HFFc6 (cell line): ENCODE results near the gene ARF1. TPM values are rescaled to one million over a fixed set of nuclear protein-coding genes. Genes with fewer than 3 reads are reported as not detected.

ENCODE experiments used
- DNase-seq: peaks from one replicate; pipeline ENCODE4 v3.0.0-alpha.2; 2018
- H3K27ac Mint-ChIP-seq: 2 replicates; pipeline ENCODE4 v1.8.0; 2020; ENCODE audit warnings: mild to moderate bottlenecking, mixed read lengths
- H3K27me3 Mint-ChIP-seq: 2 replicates; pipeline ENCODE4 v1.8.0; 2021; ENCODE audit warnings: mild to moderate bottlenecking, moderate library complexity, mixed read lengths; ENCODE audit not compliant: insufficient read depth
- H3K36me3 Mint-ChIP-seq: 2 replicates; pipeline ENCODE4 v1.8.0; 2021; ENCODE audit warnings: low read depth, mixed read lengths
- H3K4me1 Mint-ChIP-seq: 2 replicates; pipeline ENCODE4 v1.8.0; 2020; ENCODE audit warnings: low read depth, mixed read lengths
- H3K4me3 Mint-ChIP-seq: 2 replicates; pipeline ENCODE4 v1.8.0; 2020; ENCODE audit warnings: mild to moderate bottlenecking, moderate library complexity, mixed read lengths
- H3K9me3 Mint-ChIP-seq: 2 replicates; pipeline ENCODE4 v1.8.0; 2020; ENCODE audit warnings: mild to moderate bottlenecking, mixed read lengths
- total RNA-seq, 6 experiments: library from RNA; stranded (reverse); fragmentation: NEBNext Ultra II Directional; extraction: Animal tissue kit (Norgen Biotek cat#: 25700); gene quantifications; 2 replicates in 1 of 6; 3 replicates in 5 of 6; pipeline ENCODE4 v1.2.3, GENCODE V29; 2021
- TF ChIP-seq, protein P1 (sequence below): fragments of 200-600 bp; sonication (generic); IDR thresholded peaks from 2 replicates; pipeline ENCODE4 v1.5.0; 2021; ENCODE audit warnings: antibody characterized with exemption, mild to moderate bottlenecking

ARF1 gene
- total RNA-seq, 6 experiments from 2014 or later, result 578 to 615 (median 590) TPM

DNA sequence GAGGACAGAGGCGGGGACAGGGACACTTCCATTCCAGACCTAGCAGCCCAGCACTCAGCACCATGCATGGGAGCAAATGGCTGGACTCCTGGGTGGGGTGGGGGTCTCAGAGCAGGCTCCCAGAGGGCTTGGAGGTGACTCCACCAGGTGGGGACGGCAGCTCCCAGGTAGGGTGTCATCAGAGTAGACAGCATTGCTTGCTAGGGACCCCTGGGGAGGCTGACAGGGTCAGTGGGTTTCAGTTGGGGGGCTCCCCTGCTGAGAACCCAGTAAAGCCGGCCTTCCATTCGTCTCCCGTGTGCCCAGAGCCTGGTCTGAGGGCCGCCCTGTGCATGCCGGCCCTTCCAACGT lies 62.5 kb downstream of the ARF1 start:
- TF ChIP-seq, protein P1, sequence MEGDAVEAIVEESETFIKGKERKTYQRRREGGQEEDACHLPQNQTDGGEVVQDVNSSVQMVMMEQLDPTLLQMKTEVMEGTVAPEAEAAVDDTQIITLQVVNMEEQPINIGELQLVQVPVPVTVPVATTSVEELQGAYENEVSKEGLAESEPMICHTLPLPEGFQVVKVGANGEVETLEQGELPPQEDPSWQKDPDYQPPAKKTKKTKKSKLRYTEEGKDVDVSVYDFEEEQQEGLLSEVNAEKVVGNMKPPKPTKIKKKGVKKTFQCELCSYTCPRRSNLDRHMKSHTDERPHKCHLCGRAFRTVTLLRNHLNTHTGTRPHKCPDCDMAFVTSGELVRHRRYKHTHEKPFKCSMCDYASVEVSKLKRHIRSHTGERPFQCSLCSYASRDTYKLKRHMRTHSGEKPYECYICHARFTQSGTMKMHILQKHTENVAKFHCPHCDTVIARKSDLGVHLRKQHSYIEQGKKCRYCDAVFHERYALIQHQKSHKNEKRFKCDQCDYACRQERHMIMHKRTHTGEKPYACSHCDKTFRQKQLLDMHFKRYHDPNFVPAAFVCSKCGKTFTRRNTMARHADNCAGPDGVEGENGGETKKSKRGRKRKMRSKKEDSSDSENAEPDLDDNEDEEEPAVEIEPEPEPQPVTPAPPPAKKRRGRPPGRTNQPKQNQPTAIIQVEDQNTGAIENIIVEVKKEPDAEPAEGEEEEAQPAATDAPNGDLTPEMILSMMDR, result no peak
- no peak for DNase-seq
- H3K27ac Mint-ChIP-seq, result no peak overlapping the region
- H3K27me3 Mint-ChIP-seq, result peaks cover 2% of the 10 kb centered on the region
- H3K36me3 Mint-ChIP-seq, result peaks cover 5% of the 10 kb centered on the region; the same call in 1 of the 2 replicates
- H3K4me3 Mint-ChIP-seq, result no peak overlapping the region
- peaks cover 15% of the 10 kb centered on the region for H3K4me1 Mint-ChIP-seq
- no peaks in the 10 kb centered on the region for H3K9me3 Mint-ChIP-seq

DNA sequence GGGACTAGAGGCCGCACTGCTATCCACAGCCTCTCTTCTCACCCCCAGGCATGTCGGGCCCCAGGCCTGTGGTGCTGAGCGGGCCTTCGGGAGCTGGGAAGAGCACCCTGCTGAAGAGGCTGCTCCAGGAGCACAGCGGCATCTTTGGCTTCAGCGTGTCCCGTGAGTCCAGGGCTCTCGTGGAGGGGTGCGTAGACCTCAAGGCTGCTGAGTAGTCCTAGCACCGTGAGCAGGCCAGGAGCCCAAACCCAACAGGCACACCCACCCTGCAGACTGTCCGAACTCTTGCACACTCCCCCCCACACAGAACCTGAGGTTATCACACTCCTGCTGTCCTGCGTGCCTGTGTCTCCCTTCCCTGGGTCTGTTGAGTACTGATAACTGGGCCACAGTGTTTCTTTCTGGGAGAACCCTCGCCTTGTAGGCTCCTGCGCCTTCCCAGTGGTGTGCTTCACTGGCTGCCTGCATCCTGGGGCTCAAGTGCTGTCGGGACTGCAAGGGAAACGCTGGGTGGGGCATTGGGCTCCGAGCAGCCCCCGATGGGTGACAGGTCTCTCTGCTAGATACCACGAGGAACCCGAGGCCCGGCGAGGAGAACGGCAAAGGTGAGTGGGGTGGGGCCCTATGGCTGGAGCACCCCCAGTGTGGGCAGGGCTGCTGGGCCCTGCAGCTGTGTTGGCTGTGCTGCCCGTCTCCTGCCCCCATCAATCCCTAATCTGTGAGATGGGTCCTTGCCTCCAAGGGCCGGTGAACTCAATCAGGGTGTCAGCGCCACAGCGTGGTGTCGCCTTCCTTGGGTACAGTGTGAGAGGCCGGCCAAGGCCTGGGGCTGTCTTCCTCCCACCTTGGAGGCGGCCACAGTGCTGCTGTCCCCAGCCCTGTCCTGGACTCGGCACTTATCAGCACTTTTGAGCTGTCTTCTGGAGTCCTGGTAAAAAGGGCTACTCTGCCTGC lies 63.2 kb downstream of the ARF1 start:
- Mint-ChIP-seq H3K36me3 (peaks cover 5% of the 10 kb centered on the region; the same call in 1 of the 2 replicates), H3K4me3 (no peak overlapping the region), H3K4me1 (peaks cover 15% of the 10 kb centered on the region), H3K27ac (no peak overlapping the region), H3K9me3 (no peaks in the 10 kb centered on the region), H3K27me3 (peaks cover 2% of the 10 kb centered on the region)
- TF ChIP-seq, protein P1, result no peak
- no peak for DNase-seq

DNA sequence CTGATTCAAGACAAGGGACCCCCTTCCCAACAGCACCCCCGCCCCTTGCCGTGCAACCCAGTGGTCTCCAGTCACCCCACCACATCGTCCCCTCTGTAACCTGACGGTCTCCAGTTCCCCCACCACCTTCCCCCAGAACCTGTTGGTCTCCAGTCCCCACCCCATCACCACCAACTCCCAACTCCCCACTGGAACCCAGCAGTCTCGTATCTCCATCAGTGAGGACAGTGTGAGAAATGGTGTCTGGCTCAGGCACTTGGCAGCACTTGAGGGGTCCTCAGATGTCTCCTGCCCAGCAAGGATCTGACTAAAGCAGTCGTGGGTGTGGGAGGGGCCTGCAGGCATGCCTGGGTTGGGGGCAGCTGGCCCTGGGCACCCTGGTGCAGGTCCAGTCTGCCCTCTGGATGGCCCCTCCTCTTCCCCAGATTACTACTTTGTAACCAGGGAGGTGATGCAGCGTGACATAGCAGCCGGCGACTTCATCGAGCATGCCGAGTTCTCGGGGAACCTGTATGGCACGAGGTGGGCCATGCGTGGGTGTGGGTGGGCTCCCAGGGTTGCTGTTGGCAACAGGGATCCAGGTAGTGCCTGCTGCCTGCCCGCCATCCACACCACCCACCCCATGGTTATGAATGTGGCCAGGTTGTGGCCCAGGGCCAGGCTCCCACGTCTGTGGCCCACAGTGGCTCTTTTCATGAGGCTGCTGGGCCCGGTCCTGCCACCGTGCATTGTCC lies 64.1 kb downstream of the ARF1 start:
- no peak for DNase-seq
- no peaks in the 10 kb centered on the region for H3K9me3 Mint-ChIP-seq
- peaks cover 23% of the 10 kb centered on the region for H3K4me1 Mint-ChIP-seq
- no peak overlapping the region for H3K4me3 Mint-ChIP-seq
- TF ChIP-seq, protein P1, result no peak
- no peak overlapping the region for H3K27ac Mint-ChIP-seq
- H3K36me3 Mint-ChIP-seq, result no peaks in the 10 kb centered on the region
- no peaks in the 10 kb centered on the region; the same call in none of the 2 replicates for H3K27me3 Mint-ChIP-seq

DNA sequence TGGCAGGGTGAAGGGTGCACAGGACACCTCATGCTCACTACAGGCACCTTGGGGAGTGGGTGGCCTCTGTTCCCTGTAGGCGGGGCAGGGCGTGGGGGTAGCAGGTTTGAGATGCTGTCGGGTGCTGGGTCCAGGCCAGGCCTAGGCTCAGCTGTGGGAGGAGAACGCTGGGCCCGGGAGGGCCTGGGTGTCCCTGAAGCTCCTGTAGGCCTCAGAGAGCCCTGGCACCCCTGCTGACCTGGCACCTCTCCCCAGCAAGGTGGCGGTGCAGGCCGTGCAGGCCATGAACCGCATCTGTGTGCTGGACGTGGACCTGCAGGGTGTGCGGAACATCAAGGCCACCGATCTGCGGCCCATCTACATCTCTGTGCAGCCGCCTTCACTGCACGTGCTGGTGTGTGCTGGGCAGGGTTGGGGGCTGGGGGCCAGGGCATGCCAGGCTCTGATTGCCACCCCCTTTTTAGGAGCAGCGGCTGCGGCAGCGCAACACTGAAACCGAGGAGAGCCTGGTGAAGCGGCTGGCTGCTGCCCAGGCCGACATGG lies 64.7 kb downstream of the ARF1 start:
- TF ChIP-seq, protein P1, result no peak
- Mint-ChIP-seq H3K27me3 (no peaks in the 10 kb centered on the region; the same call in none of the 2 replicates), H3K4me3 (no peak overlapping the region), H3K9me3 (no peaks in the 10 kb centered on the region), H3K27ac (no peak overlapping the region), H3K4me1 (peaks cover 23% of the 10 kb centered on the region), H3K36me3 (no peaks in the 10 kb centered on the region)
- DNase-seq, result no peak

DNA sequence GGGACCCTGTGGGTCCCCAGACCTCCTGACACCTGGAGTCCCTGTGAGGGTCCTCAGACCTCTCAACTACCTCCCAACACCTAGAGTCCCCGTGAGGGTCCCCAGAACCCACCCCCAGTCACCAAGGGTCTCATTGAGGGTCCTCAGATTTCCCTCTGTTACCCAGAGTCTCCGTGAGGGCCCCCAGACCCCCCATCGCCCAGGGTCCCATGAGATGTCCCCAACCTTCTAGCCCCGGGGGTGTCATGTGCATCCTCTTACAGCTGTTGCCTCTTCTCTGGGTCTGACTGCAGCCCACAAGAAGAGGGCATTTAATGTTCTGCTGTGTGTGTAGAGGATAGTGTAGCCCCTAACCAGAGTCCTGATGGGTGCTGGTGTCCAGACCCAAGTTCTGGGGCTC lies 65.3 kb downstream of the ARF1 start:
- Mint-ChIP-seq H3K4me1 (peaks cover 21% of the 10 kb centered on the region), H3K9me3 (no peaks in the 10 kb centered on the region), H3K4me3 (no peak overlapping the region), H3K27ac (no peak overlapping the region), H3K36me3 (no peaks in the 10 kb centered on the region), H3K27me3 (no peaks in the 10 kb centered on the region; the same call in none of the 2 replicates)
- TF ChIP-seq, protein P1, result no peak
- no peak for DNase-seq
